GM19023 (cell line): Measurements from ENCODE around the gene KCNH1.

Experiments
- ATAC-seq: cut with Tn5 transposase; IDR thresholded peaks from one replicate; pipeline ENCODE4 v1.9.1; 2021; ENCODE audit warnings: mild to moderate bottlenecking, moderate library complexity; ENCODE audit not compliant: unreplicated experiment

The KCNH1 gene

GRCh38 chr1:211133836-211134669, at the start of gene KCNH1:
Gene KCNH1, minus strand, starts transcription at chr1:211134148. Its CDS starts 203 bp downstream, at chr1:211133945.
- peak; percentile 87 for ATAC-seq

GRCh38 chr1:211182746-211183145, 48.8 kb upstream of the KCNH1 start:
- no peak for ATAC-seq

DNA sequence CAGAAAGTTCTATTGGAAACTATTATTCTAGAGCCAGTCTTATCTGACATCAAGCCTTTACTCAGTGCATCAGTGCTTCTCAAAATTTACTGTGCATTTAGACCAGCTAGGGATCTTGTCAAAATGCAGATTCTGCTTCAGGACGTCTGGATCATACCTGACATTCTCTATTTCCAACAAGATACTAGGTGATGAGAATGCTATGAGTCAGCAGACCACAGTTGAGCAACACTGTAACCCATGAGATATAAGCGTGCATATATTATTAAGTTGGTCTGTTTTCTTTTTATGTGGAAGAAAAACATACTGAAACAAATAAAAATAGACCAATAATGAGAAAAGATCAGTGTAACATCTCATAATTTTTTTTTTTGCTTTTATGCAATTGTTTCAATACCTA, 40.4 kb upstream of the KCNH1 start:
- ATAC-seq: no peak

GRCh38 chr1:211172657-211173056, 38.7 kb upstream of the KCNH1 start:
- no peak for ATAC-seq

DNA sequence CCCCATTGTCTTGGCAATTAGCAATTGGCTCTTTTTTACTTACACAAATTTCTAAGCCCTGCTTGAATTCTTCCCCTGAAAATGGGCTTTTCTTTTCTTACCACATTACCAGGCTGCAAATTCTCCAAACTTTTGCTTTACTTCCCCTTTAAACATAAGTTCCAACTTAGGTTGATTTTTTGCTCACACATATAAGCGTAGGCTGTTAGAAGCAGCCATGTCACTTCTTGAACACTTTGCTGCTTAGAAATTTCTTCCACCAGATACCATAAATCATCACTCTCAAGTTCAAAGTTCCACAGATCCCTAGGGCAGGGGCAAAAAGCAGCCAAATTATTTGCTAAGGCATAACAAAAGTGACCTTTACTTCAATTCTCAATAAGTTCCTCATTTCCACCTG, 35.4 kb upstream of the KCNH1 start:
- no peak for ATAC-seq

- ATAC-seq: no peak
These were observed 24.9 kb upstream of the KCNH1 start for GRCh38 chr1:211158866-211159265.

DNA sequence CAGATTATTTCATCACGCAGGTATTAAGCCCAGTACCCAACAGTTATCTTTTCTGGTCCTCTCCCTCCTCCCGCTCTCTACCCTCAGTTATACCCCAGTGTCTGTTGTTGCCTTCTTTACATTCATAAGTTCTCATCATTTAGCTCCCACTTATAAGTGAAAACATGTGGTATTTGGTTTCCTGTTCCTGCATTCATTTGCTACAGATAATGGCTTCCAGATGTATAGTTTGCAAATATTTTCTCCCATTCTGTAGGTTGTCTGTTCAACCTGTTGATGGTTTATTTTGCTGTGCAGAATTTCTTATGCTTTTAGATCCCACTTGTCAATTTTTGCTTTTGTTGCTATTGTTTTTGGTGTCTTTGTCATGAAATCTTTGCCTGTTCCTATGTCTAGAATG, 21.1 kb upstream of the KCNH1 start:
- ATAC-seq: no peak

GRCh38 chr1:211153932-211154331, 20.0 kb upstream of the KCNH1 start:
- no peak for ATAC-seq

DNA sequence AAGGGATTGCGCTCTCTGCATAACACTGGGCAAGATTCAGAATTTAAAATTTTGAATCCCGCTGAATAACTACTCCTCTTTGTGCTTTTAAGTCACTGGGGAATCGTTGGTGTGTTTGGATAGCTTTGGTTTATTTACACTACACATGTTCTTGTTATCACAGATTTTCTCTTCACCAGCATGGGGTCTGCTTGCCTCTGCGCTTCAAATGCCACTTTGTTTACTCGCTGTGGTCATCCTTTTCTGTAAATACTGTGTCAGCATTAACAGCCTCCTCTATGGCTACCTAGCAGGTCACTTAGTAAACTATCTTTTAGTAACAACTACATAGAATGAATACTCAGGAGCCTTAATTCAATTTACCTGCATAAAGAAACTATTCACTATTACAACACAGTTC, 14.4 kb upstream of the KCNH1 start:
- ATAC-seq: no peak

GRCh38 chr1:211145944-211146343, 12.0 kb upstream of the KCNH1 start:
- no peak for ATAC-seq

DNA sequence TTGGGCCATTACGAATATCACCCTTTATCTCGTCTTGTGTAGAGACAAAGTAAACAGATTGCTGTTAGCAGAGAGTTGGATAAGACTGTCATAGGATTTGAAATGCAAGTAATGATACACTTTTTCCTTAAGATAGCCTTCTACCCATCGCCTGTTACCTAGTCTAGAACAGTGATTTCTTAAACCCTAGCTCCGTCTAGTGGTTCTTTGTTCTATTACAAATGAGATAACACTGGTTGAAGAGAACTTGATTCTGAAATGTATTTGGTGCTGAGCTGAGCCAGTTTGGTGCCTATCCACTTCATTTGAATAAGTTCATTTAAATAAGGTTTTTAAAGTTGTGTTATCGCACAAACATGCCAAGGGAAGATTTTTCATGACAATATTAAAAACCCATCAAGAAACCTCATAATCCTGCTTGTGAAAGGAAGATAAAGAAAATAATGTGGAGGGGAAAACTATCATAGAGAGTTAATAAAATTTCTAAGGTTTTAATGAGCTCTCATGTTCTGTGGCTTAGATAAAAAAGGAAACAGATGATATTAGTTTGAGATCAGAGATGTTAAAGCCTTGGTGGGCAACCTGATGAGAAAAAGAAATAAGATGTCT, 1.5 kb upstream of the KCNH1 start:
- ATAC-seq: no peak

GRCh38 chr1:211133393-211133835, 534 bp downstream of the KCNH1 start:
- peak; percentile 16 for ATAC-seq

DNA sequence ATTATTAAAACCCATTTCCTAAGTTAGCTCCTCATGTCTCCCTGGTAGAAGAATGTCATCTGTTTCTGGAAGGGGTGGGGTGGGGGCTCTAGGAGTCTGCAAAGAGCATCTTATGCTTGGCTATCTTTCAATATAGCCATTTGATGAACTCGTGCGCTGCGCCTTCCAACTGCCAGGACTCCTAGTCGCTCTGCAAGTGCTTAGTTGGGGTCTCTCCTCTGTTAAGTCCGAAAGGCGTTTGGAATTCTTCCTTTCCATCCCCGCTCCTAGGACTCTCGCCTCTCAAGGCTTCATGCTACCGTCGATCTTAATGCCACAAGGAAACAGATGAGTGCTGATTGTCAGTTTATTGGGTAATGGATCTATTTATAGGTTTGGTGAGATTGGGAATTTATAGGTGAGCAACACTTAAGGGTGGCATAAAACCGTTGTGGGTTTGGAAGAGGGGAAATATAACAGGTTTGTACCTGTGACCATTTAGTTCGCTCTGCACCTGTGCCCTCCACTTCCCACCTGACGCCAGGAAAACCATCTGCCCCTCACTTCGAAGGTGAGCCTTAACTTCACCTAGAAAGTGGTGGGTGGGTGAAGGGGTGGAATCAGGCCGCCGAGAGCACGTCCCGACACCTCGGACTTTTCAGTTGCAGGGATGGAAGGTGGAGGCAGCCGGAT, 1.1 kb downstream of the KCNH1 start:
- no peak for ATAC-seq

DNA sequence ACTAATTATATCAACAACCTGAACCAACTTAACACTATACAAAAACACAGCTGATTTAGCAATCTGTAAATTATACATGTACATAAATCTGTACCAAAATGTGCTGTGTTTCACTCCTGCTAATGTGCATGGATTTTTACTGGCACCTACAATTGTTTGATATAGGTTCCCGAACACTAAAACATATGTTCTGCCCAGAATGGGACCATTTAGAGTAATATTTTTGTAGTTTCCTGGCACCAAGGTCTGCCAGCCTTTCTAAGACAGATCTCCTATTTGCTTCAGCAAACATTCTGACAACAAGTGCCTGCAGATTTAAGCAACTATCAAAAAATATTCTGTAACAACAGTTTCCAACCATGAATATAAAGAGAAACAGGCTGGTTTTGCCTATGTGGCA, 4.2 kb downstream of the KCNH1 start:
- ATAC-seq: no peak

DNA sequence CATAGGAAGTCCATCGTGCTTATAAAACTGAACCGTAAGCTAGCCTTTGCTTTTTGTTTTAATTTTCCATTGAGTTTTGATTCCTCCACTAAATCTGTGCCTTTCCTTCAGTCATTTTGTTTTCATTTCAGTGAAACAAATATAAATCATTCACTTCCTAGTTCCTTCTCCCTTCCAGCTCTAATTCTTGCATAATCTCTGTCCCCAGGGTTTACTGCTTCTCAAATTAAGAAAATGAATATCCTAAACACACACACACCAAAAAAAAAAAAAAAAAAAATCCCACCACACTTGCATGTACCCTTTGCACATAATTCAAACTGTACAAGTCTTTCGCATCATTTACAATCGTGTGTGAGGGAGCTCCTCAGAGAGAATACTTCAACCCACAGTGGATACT, 6.8 kb downstream of the KCNH1 start:
- no peak for ATAC-seq

DNA sequence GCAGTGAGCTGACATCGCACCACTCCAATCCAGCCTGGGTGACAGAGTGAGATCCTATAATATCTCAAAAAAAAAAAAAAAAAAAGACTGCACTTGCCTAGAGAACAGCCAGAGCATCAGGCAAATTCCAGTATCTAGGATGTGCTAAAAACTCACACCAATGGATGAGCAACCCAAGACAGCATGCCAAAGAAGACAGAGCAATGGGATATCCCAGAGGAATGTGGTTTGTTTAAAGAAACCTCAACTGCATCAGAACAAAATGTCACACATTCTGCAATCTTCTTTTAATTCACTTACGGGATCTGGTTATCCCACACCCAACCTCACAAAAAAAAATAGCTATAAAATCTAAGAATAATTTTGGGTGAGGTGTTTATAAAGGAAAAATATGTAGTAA, 7.3 kb downstream of the KCNH1 start:
- no peak for ATAC-seq

DNA sequence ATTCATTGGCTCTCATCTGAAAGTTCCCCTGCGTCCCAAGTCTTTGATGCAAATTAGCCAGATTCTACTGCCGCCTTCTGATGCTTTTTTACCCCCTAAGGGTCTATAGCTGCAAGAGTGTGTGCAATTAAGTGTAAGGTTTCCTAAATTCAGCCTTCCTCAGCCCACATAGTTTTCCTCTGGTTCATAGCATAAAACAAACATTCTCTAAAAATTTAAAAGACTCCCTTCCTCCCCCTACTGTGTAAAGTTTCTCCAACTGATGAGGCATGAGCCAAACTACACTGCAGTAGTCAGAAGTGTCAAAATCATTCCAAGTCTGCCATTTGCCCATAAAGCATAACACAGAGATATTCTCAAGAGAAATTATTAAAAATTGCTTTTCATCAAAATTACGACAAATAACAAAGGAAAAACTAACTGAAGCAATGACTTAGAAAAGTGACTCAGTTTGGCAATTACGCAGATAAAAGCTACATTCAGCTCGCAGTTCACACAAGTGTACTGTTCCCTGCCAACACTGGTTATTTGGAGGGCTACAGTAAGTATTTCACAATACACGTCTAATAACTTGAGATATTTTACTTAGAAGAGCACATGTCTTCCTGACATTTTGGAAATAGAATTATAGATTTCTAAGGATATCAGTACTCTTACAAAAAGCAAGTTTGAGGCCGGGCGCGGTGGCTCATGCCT, 15.4 kb downstream of the KCNH1 start:
- ATAC-seq: no peak

DNA sequence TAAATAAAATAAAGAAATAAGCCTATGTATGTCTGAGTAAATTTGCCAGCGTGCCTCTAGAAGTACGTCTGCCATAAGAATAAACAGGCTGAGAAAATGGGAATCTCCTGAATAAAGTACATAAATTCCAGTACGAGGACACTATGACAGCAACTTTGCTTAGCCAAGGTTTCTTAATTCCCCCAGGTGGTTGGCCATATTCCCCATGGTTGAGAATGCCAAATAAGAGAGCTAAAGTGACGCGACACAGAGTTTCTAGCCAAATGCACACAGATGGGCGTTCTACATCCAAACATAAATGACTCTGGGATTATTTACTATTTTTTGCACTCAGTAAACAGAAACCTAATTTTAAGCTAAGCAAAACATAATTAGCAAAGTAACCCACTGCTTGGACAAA, 19.5 kb downstream of the KCNH1 start:
- no peak for ATAC-seq

GRCh38 chr1:211113566-211113965, 20.4 kb downstream of the KCNH1 start:
- no peak for ATAC-seq

- no peak for ATAC-seq
These were observed 22.6 kb downstream of the KCNH1 start for GRCh38 chr1:211111351-211111750.

DNA sequence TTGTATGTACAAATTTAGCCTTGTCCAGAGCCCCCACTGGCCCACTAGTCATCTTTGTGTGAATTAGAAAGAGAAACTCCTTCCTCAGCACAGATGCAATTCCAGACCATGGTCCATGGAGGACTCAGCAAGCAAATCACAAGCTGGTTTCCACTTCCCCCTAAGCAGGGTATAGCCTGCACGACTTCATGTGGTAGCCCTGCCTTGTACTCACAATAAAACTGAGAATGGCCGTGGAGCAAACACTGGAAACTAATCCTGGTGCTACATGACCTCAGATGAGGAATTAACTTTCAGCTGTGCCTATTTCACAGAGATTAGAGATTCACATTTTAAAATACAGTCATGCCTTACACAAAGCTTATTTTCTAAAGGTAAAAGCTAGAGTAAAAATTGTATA, 32.5 kb downstream of the KCNH1 start:
- no peak for ATAC-seq
